Stimulated activated CD8-positive, alpha-beta memory T cell treated with anti-CD3 and anti-CD28 coated beads, Interleukin-4, amount 100 ng/mL, for 48 hours (primary cell): ENCODE data around the gene SH3RF3.

Experiments used
- DNase-seq: peaks from one replicate; pipeline ENCODE4 v3.0.0-alpha.2; 2020

SH3RF3 gene

GRCh38 chr2:109428281-109428680, 299.3 kb downstream of the SH3RF3 start:
- DNase-seq, result no peak

- no peak for DNase-seq
Observed at GRCh38 chr2:109428841-109429566, 300.0 kb downstream of the SH3RF3 start.

- DNase-seq, result no peak
Observed at GRCh38 chr2:109429567-109430328, 300.7 kb downstream of the SH3RF3 start.

- DNase-seq, result no peak
Observed at GRCh38 chr2:109430329-109430636, 301.3 kb downstream of the SH3RF3 start.

GRCh38 chr2:109432421-109432820, 303.4 kb downstream of the SH3RF3 start:
- no peak for DNase-seq

- no peak for DNase-seq
Observed at GRCh38 chr2:109433486-109433885, 304.5 kb downstream of the SH3RF3 start.

- DNase-seq, result no peak
Observed at GRCh38 chr2:109433926-109434325, 304.9 kb downstream of the SH3RF3 start.

- DNase-seq, result no peak
Observed at GRCh38 chr2:109434351-109434750, 305.3 kb downstream of the SH3RF3 start.

GRCh38 chr2:109435066-109435690, 306.2 kb downstream of the SH3RF3 start:
- no peak for DNase-seq

GRCh38 chr2:109435901-109436598, 307.0 kb downstream of the SH3RF3 start:
- no peak for DNase-seq

- DNase-seq, result no peak
Observed at GRCh38 chr2:109436610-109437225, 307.7 kb downstream of the SH3RF3 start.

GRCh38 chr2:109437325-109438090, 308.5 kb downstream of the SH3RF3 start:
- no peak for DNase-seq

- no peak for DNase-seq
Observed at GRCh38 chr2:109438146-109438545, 309.1 kb downstream of the SH3RF3 start.

GRCh38 chr2:109438773-109439389, 309.9 kb downstream of the SH3RF3 start:
- no peak for DNase-seq

GRCh38 chr2:109439390-109439786, 310.4 kb downstream of the SH3RF3 start:
- no peak for DNase-seq

GRCh38 chr2:109439986-109440385, 311.0 kb downstream of the SH3RF3 start:
- no peak for DNase-seq

- DNase-seq, result no peak
Observed at GRCh38 chr2:109440499-109441156, 311.6 kb downstream of the SH3RF3 start.

GRCh38 chr2:109442715-109443319, 313.8 kb downstream of the SH3RF3 start:
- DNase-seq, result no peak

- DNase-seq, result no peak
Observed at GRCh38 chr2:109444916-109445315, 315.9 kb downstream of the SH3RF3 start.

- no peak for DNase-seq
Observed at GRCh38 chr2:109446278-109447131, 317.5 kb downstream of the SH3RF3 start.
